SU-DHL-6 (cell line): Measurements from ENCODE around the gene ITPA.

Experiments used
- H2AFZ ChIP-seq: fragments of 200-600 bp; sonication (generic); 2 replicates; pipeline ENCODE4 v1.6.1; 2014; ENCODE audit warnings: low read depth, mild to moderate bottlenecking, moderate library complexity, mixed read lengths, antibody characterized with exemption, low read length; ENCODE audit not compliant: severe bottlenecking
- H3F3A ChIP-seq: fragments of 200-600 bp; shearing (Covaris generic); 2 replicates; pipeline ENCODE4 v1.6.0; 2016; ENCODE audit warnings: antibody characterized with exemption, mild to moderate bottlenecking; ENCODE audit not compliant: insufficient read depth
- H3K27ac ChIP-seq: fragments of 200-600 bp; sonication (generic); 2 replicates; pipeline ENCODE4 v1.5.1; 2016; ENCODE audit warnings: low read depth, mild to moderate bottlenecking, low read length, moderate library complexity, mixed read lengths
- H3K27me3 ChIP-seq: fragments of 200-600 bp; sonication (generic), shearing (Covaris generic); 2 replicates; pipeline ENCODE4 v1.6.0; 2014; ENCODE audit warnings: mild to moderate bottlenecking, low read length
- H3K36me3 ChIP-seq: fragments of 200-600 bp; sonication (generic); 2 replicates; pipeline ENCODE4 v1.6.1; 2014; ENCODE audit warnings: mild to moderate bottlenecking, low read length, mixed read lengths
- H3K4me2 ChIP-seq: fragments of 300-600, 200-600 bp; shearing (Covaris generic), sonication (generic); 2 replicates; pipeline ENCODE4 v1.6.0; 2014; ENCODE audit warnings: low read length, low read depth, mild to moderate bottlenecking; ENCODE audit not compliant: poor library complexity, severe bottlenecking
- H3K4me3 ChIP-seq: fragments of 200-600 bp; sonication (generic); 2 replicates; pipeline ENCODE4 v1.5.1; 2014; ENCODE audit warnings: antibody characterized with exemption, low read length, mild to moderate bottlenecking, mixed read lengths; ENCODE audit not compliant: insufficient read depth, poor library complexity, severe bottlenecking
- H3K79me2 ChIP-seq: fragments of 200-600 bp; sonication (generic); 2 replicates; pipeline ENCODE4 v1.6.1; 2014; ENCODE audit warnings: mild to moderate bottlenecking, low read length, moderate library complexity; ENCODE audit not compliant: insufficient read depth
- H3K9ac ChIP-seq: fragments of 200-600 bp; sonication (generic); 2 replicates; pipeline ENCODE4 v1.7.0; 2014; ENCODE audit warnings: mild to moderate bottlenecking, low read length
- H3K9me2 ChIP-seq: fragments of 200-600 bp; sonication (generic); replicated peaks from 2 replicates; pipeline ENCODE4 v1.6.1; 2014; ENCODE audit warnings: low read length; ENCODE audit not compliant: insufficient read depth
- H3K9me3 ChIP-seq: fragments of 200-600 bp; sonication (generic); 2 replicates; pipeline ENCODE4 v1.6.1; 2014; ENCODE audit warnings: low read length, mixed read lengths; ENCODE audit not compliant: insufficient read depth
- H4K20me1 ChIP-seq: fragments of 200-600 bp; sonication (generic); 2 replicates; pipeline ENCODE4 v1.6.1; 2014; ENCODE audit warnings: low read depth, mild to moderate bottlenecking, antibody characterized with exemption, low read length, moderate library complexity, mixed read lengths
- CTCF ChIP-seq: fragments of 200-600 bp; sonication (generic); IDR thresholded peaks from one replicate; pipeline ENCODE4 v1.5.1; 2017; ENCODE audit warnings: antibody characterized with exemption, mild to moderate bottlenecking, low read length, moderate library complexity; ENCODE audit not compliant: insufficient read depth, poor library complexity, severe bottlenecking
- EZH2phosphoT487 ChIP-seq: fragments of 200-600 bp; sonication (generic), shearing (Covaris generic); conservative IDR thresholded peaks from 2 replicates; pipeline ENCODE4 v1.6.1; 2018; ENCODE audit warnings: mild to moderate bottlenecking, antibody characterized with exemption, low read length, moderate library complexity, mixed read lengths

Gene ITPA

GRCh38 chr20:3247638-3248037 is 38.3 kb downstream of the ITPA start:
- H3K9me3 ChIP-seq: no peaks in the 10 kb centered on the region
- H3K9me2 ChIP-seq: no peaks in the 10 kb centered on the region
- no peak overlapping the region for H2AFZ ChIP-seq
- H3K27ac ChIP-seq: no peak overlapping the region
- H3K4me2 ChIP-seq: no peak overlapping the region
- no peak overlapping the region for H3K9ac ChIP-seq
- no peaks in the 10 kb centered on the region for H4K20me1 ChIP-seq
- no peak for TF ChIP-seq EZH2phosphoT487
- TF ChIP-seq CTCF: no peak
- no peaks in the 10 kb centered on the region for H3K27me3 ChIP-seq
- H3F3A ChIP-seq: no peaks in the 10 kb centered on the region
- no peaks in the 10 kb centered on the region for H3K79me2 ChIP-seq
- H3K36me3 ChIP-seq: no peaks in the 10 kb centered on the region
- H3K4me3 ChIP-seq: no peak overlapping the region

DNA sequence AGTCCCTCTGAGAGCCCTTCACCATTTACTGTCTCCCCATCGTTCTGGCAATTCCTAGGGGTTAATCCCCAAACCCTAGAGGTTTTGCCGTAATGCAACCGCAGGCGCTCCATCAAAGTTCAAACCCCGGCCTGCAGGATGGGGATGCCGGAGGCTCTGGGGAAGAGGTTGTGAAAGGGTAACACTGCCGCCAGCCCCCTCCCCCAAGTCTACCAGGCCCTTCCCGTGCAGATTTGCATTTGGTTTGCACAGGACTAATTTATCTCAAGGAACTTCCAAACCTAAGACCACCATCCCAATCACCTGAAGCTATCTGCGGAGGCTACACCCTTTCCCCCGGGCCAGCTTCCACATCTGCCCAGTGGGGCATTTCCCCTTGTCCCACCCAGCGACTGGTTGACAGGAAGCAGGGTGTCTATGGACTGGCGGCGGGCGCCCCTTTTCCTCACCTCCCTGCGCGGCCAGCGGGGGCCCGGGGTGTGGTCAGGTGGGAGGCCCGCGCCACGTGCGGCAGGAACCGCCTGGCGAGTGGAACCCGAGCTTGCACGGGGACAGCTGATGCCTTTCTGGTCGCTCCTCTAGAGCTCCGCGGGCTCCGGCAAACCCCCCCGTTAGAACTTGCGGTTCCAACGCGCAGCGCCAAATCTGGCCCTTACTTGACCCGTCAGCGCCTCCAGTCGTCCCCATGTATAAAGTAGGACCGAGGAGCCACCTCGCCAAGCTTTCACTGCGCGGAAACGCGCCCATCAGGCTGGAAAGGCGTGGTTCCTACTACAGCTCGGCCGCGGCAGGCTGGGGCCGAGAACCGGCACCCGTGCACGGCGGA is 39.1 kb downstream of the ITPA start:
- H3K4me2 ChIP-seq: no peak overlapping the region
- no peak overlapping the region for H3K4me3 ChIP-seq
- no peaks in the 10 kb centered on the region for H4K20me1 ChIP-seq
- H3F3A ChIP-seq: no peaks in the 10 kb centered on the region
- no peak for TF ChIP-seq CTCF
- TF ChIP-seq EZH2phosphoT487: no peak
- no peaks in the 10 kb centered on the region for H3K27me3 ChIP-seq
- no peaks in the 10 kb centered on the region for H3K9me2 ChIP-seq
- H3K9ac ChIP-seq: no peak overlapping the region
- H3K36me3 ChIP-seq: no peaks in the 10 kb centered on the region
- no peak overlapping the region for H2AFZ ChIP-seq
- H3K79me2 ChIP-seq: no peaks in the 10 kb centered on the region
- H3K9me3 ChIP-seq: no peaks in the 10 kb centered on the region
- H3K27ac ChIP-seq: no peak overlapping the region

DNA sequence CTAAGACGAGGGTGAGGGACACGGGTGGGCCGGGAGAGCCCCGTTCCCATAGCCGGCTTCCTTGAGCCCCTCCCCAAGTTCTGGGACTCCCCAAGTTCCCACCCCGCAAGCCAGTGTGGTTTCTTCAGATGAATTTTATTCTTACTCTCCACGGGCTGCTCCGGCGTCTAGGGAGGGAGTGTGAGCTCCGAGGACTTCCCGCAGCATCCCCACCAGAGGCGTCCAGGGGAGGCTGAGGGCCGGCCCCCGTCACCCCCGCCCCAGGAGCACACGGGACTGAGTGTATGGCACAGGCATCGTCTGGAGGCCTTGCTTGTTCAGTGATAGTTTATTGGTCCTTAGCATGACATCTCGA is 39.7 kb downstream of the ITPA start:
- Histone ChIP-seq H3F3A (no peaks in the 10 kb centered on the region), H3K36me3 (no peaks in the 10 kb centered on the region), H3K4me2 (no peak overlapping the region), H3K4me3 (no peak overlapping the region), H3K27ac (no peak overlapping the region), H3K9me2 (no peaks in the 10 kb centered on the region), H3K9me3 (no peaks in the 10 kb centered on the region), H3K79me2 (no peaks in the 10 kb centered on the region), H4K20me1 (no peaks in the 10 kb centered on the region), H3K9ac (no peak overlapping the region), H3K27me3 (no peaks in the 10 kb centered on the region), H2AFZ (no peak overlapping the region)
- TF ChIP-seq EZH2phosphoT487 (no peak), CTCF (no peak)
